CD14-positive monocyte (primary cell): ENCODE measurements around the gene RGS14. TPM values are rescaled to one million over a fixed set of nuclear protein-coding genes. Genes with fewer than 3 reads are reported as not detected.
A peak's percentile ranks its signal among the peaks of the same experiment; 100 is the strongest.

Source experiments
- DNase-seq, 3 donors: peaks; one replicate each; pipeline ENCODE4 v3.0.0-alpha.2; 2011 to 2022
- H2AFZ ChIP-seq: 2 replicates; pipeline ENCODE4 v1.6.0; 2012; ENCODE audit warnings: mild to moderate bottlenecking, low read depth, low read length, inconsistent platforms; ENCODE audit not compliant: insufficient read depth, poor library complexity, severe bottlenecking
- H3K27ac ChIP-seq, 2 donors: 1 replicate in 1 of 2; 2 replicates in 1 of 2; pipeline ENCODE4 v1.5.1; 2012 to 2013; ENCODE audit warnings: low read length in 2 of 2, control low read depth in 1 of 2, inconsistent platforms in 1 of 2, low read depth in 1 of 2, mild to moderate bottlenecking in 1 of 2
- H3K27me3 ChIP-seq, 2 donors: one replicate each; pipeline versions ENCODE4 v1.6.0 to v1.6.1; 2011 to 2013; ENCODE audit warnings: low read length in 2 of 2; ENCODE audit not compliant: control insufficient read depth in 2 of 2, insufficient read depth in 2 of 2
- H3K36me3 ChIP-seq, 2 donors: replicated peaks in 1 of 2; 1 replicate in 1 of 2; 2 replicates in 1 of 2; pipeline versions ENCODE4 v1.5.1 to v1.6.1; 2012 to 2013; ENCODE audit warnings: low read length in 2 of 2, control low read depth in 1 of 2, inconsistent platforms in 1 of 2, mild to moderate bottlenecking in 1 of 2; ENCODE audit not compliant: insufficient read depth in 2 of 2, control insufficient read depth in 1 of 2
- H3K4me1 ChIP-seq, 2 donors: 1 replicate in 1 of 2; 2 replicates in 1 of 2; pipeline versions ENCODE4 v1.5.1 to v1.6.1; 2012 to 2013; ENCODE audit warnings: low read length in 2 of 2, control low read depth in 1 of 2, inconsistent platforms in 1 of 2, mild to moderate bottlenecking in 1 of 2, moderate library complexity in 1 of 2; ENCODE audit not compliant: insufficient read depth in 2 of 2, control insufficient read depth in 1 of 2
- H3K4me2 ChIP-seq: replicated peaks from 2 replicates; pipeline ENCODE3; 2012; ENCODE audit warnings: low read length, moderate library complexity, mild to moderate bottlenecking; ENCODE audit not compliant: poor library complexity, severe bottlenecking; ENCODE audit errors: extremely low read depth
- H3K4me3 ChIP-seq, 3 experiments: fragments of 200-600 bp in 1 of 3; sonication (generic) in 1 of 3; replicated peaks in 1 of 3; 1 replicate in 2 of 3; 2 replicates in 1 of 3; pipeline ENCODE4 v1.5.1; 2011 to 2013; ENCODE audit warnings: low read length in 3 of 3, mild to moderate bottlenecking in 3 of 3, control low read depth in 2 of 3, low read depth in 2 of 3, inconsistent platforms in 1 of 3, moderate library complexity in 1 of 3
- H3K79me2 ChIP-seq: 2 replicates; pipeline ENCODE4 v1.6.0; 2012; ENCODE audit warnings: mild to moderate bottlenecking, control low read depth, inconsistent platforms, low read length, moderate library complexity; ENCODE audit not compliant: insufficient read depth
- H3K9ac ChIP-seq: 2 replicates; pipeline ENCODE4 v1.6.0; 2017; ENCODE audit warnings: low read length, mild to moderate bottlenecking; ENCODE audit not compliant: insufficient read depth, poor library complexity, severe bottlenecking
- H3K9me3 ChIP-seq, 2 donors: replicated peaks in 1 of 2; 1 replicate in 1 of 2; 2 replicates in 1 of 2; pipeline versions ENCODE4 v1.5.1 to v1.6.1; 2012 to 2013; ENCODE audit warnings: low read length in 2 of 2, control low read depth in 1 of 2; ENCODE audit not compliant: control insufficient read depth in 1 of 2, insufficient read depth in 1 of 2
- H4K20me1 ChIP-seq: 2 replicates; pipeline ENCODE4 v1.6.0; 2012; ENCODE audit warnings: mild to moderate bottlenecking, low read length, control low read depth, moderate library complexity; ENCODE audit not compliant: insufficient read depth
- H3K27ac Mint-ChIP-seq, 7 donors: one replicate each; pipeline ENCODE4 v1.8.0; 2020; ENCODE audit warnings: mild to moderate bottlenecking in 7 of 7, mixed read lengths in 7 of 7, moderate library complexity in 6 of 7, inconsistent platforms in 2 of 7
- H3K27me3 Mint-ChIP-seq, 3 donors: one replicate each; pipeline ENCODE4 v1.8.0; 2021 to 2022; ENCODE audit warnings: low read depth in 3 of 3, mild to moderate bottlenecking in 3 of 3, mixed read lengths in 3 of 3, moderate library complexity in 3 of 3, inconsistent platforms in 1 of 3
- H3K36me3 Mint-ChIP-seq, 2 donors: one replicate each; pipeline ENCODE4 v1.8.0; 2020; ENCODE audit warnings: mixed read lengths in 2 of 2, inconsistent platforms in 1 of 2, mild to moderate bottlenecking in 1 of 2
- H3K4me1 Mint-ChIP-seq: one replicate; pipeline ENCODE4 v1.8.0; 2020; ENCODE audit warnings: mild to moderate bottlenecking, mixed read lengths
- H3K4me3 Mint-ChIP-seq, 2 donors: one replicate each; pipeline ENCODE4 v1.8.0; 2020; ENCODE audit warnings: mild to moderate bottlenecking in 2 of 2, mixed read lengths in 2 of 2, moderate library complexity in 1 of 2
- H3K9me3 Mint-ChIP-seq, 7 donors: one replicate each; pipeline ENCODE4 v1.8.0; 2020 to 2022; ENCODE audit warnings: mixed read lengths in 7 of 7, mild to moderate bottlenecking in 6 of 7, moderate library complexity in 6 of 7, inconsistent platforms in 2 of 7
- CTCF ChIP-seq: fragments of 200-600 bp; IDR thresholded peaks from one replicate; pipeline ENCODE4 v1.8.0; 2022; ENCODE audit warnings: antibody characterized with exemption, mild to moderate bottlenecking
- WGBS: methylation state at CpG from one replicate; pipeline ENCODE4 v1.1.5; 2013; ENCODE audit warnings: missing lambda C conversion rate; ENCODE audit not compliant: insufficient coverage; 5-methylcytosine and 5-hydroxymethylcytosine counted together
- intact Hi-C, 2 donors: fragments of 100-400 bp; cut with micrococcal nuclease; formaldehyde crosslinking; loops; one replicate each; pipeline versions ENCODE4 v1.15.0 to v1.15.1; 2023
- polyA minus RNA-seq: library from RNA; depleted of rRNA, polyadenylated mRNA; stranded (reverse); fragments of >200 nt; gene quantifications from 2 replicates; pipeline ENCODE4 v1.2.3, GENCODE V29; 2012
- polyA plus RNA-seq, 3 donors: library from polyadenylated mRNA; depleted of rRNA in 1 of 3; unstranded in 2 of 3; stranded (reverse) in 1 of 3; fragments of 300-500 nt in 2 of 3; fragments of >200 nt in 1 of 3; fragmentation: Illumina TruSeq in 2 of 3; gene quantifications; 1 replicate in 2 of 3; 2 replicates in 1 of 3; pipeline ENCODE4 v1.2.3, GENCODE V29; 2012 to 2021
- total RNA-seq, 12 experiments: library from RNA in 1 of 12; stranded (reverse) in 1 of 12; fragments of 120-200 nt in 1 of 12; gene quantifications; one replicate each; pipeline ENCODE4 v1.2.4 and lab custom pipeline; 2013 to 2026; ENCODE audit warnings: mixed read lengths in 6 of 12, inconsistent platforms in 1 of 12

RGS14 gene
- total RNA-seq (2013) = 79.6 TPM
- polyA plus RNA-seq (100 to 1,000 TPM in 1 of 3 donors, 10 to 100 TPM in 2; 35.4 to 186 (median 43.5) TPM), polyA minus RNA-seq (90.7 and 113 TPM in 2 replicates), total RNA-seq (lab: John Stamatoyannopoulos, UW) (4.9 to 69.0 (median 40.4) reads per million in 11 experiments)

- peak; percentile 82 to 90 (median 87) for DNase-seq
- peak within 1 kb of the TSS; percentile 89 to 95 for H3K4me3 Mint-ChIP-seq
- H3K4me1 ChIP-seq = peaks cover 94 to 100% of the 10 kb centered on the region in 2 donors
- intact Hi-C loops = no loop called here
- peak within 1 kb of the TSS; percentile 86 to 96 (median 94) for H3K27ac Mint-ChIP-seq
- no peaks in the 10 kb centered on the region for H3K27me3 ChIP-seq
- peaks cover 44% of the 10 kb centered on the region for H4K20me1 ChIP-seq
- H3K9ac ChIP-seq = peak within 1 kb of the TSS; percentile 81
- peaks cover 2 to 6% of the 10 kb centered on the region in 2 donors for H3K36me3 ChIP-seq
- H3K27me3 Mint-ChIP-seq = peaks cover 0 to 5% (median 1%) of the 10 kb centered on the region in 3 donors
- under 1% methylated on average over 34 of the region's 37 CpGs for WGBS
- TF ChIP-seq CTCF = no peak
- H3K4me2 ChIP-seq = peak within 1 kb of the TSS; percentile 96
- H3K27ac ChIP-seq = peak within 1 kb of the TSS; percentile 58 to 87
- H3K9me3 Mint-ChIP-seq = peaks cover 3 to 11% (median 7%) of the 10 kb centered on the region in 7 donors
- H3K4me3 ChIP-seq = peak within 1 kb of the TSS; percentile 61 to 96 (median 84)
- H3K9me3 ChIP-seq = peaks cover 0 to 7% of the 10 kb centered on the region in 2 donors
- peaks cover 13 to 24% of the 10 kb centered on the region in 2 donors for H3K36me3 Mint-ChIP-seq
- H3K79me2 ChIP-seq = peaks cover 48% of the 10 kb centered on the region
- peak within 1 kb of the TSS; percentile 65 for H2AFZ ChIP-seq
- peaks cover 91% of the 10 kb centered on the region for H3K4me1 Mint-ChIP-seq
Measured at GRCh38 chr5:177357459-177358351, at the start of gene RGS14. RGS14 (plus strand) TSS chr5:177357924; CDS start chr5:177358025, 101 bp downstream.

GRCh38 chr5:177308740-177309139, 49.0 kb upstream of the RGS14 start:
- H3K9me3 ChIP-seq = no peaks in the 10 kb centered on the region
- no peak for DNase-seq
- no peak overlapping the region for H3K9ac ChIP-seq
- H3K4me3 Mint-ChIP-seq = peak overlapping the region; percentile 27 to 43
- peak overlapping the region; percentile 100 for H3K4me2 ChIP-seq
- H3K4me1 Mint-ChIP-seq = peaks cover 83% of the 10 kb centered on the region
- peaks cover 17 to 19% of the 10 kb centered on the region in 2 donors for H3K36me3 ChIP-seq
- peak overlapping the region; percentile 95 to 98 for H3K27ac ChIP-seq
- TF ChIP-seq CTCF = no peak
- 85% methylated on average over 9 of the region's 11 CpGs for WGBS
- H2AFZ ChIP-seq = no peak overlapping the region
- H3K27me3 ChIP-seq = no peaks in the 10 kb centered on the region
- H3K9me3 Mint-ChIP-seq = peaks cover 0 to 3% (median 0%) of the 10 kb centered on the region in 7 donors
- H4K20me1 ChIP-seq = peaks cover 65% of the 10 kb centered on the region
- intact Hi-C loops = loop anchor here in 1 of 2 donors (5.0 to 10.0 kb wide), 3 partner anchors 44 to 286 kb away; partner anchors contain the start of genes LMAN2 and TMED9
- peaks cover 90% of the 10 kb centered on the region for H3K79me2 ChIP-seq
- H3K27ac Mint-ChIP-seq = peak overlapping the region; percentile 67 to 99 (median 96)
- peaks cover 90 to 98% of the 10 kb centered on the region in 2 donors for H3K4me1 ChIP-seq
- H3K4me3 ChIP-seq = peak overlapping the region in 1 of 3 experiments; percentile 97
- H3K36me3 Mint-ChIP-seq = peaks cover 24 to 38% of the 10 kb centered on the region in 2 donors
- peaks cover 0 to under 1% (median 0%) of the 10 kb centered on the region in 3 donors for H3K27me3 Mint-ChIP-seq
